PC-3 (cell line): Measurements from ENCODE around the gene UNC5B.

ENCODE experiments used
- EZH2 ChIP-seq: fragments of 300-600 bp; sonication (generic); IDR thresholded peaks from one replicate; pipeline ENCODE4 v1.6.1; 2017; ENCODE audit warnings: antibody characterized with exemption, mild to moderate bottlenecking, low read length; ENCODE audit not compliant: unreplicated experiment
- TF ChIP-seq, protein P1 (sequence below): fragments of 300-600 bp; sonication (generic); conservative IDR thresholded peaks from 2 replicates; pipeline ENCODE4 v1.5.1; 2017; ENCODE audit warnings: antibody characterized with exemption, low read depth, mild to moderate bottlenecking, low read length

DNA sequence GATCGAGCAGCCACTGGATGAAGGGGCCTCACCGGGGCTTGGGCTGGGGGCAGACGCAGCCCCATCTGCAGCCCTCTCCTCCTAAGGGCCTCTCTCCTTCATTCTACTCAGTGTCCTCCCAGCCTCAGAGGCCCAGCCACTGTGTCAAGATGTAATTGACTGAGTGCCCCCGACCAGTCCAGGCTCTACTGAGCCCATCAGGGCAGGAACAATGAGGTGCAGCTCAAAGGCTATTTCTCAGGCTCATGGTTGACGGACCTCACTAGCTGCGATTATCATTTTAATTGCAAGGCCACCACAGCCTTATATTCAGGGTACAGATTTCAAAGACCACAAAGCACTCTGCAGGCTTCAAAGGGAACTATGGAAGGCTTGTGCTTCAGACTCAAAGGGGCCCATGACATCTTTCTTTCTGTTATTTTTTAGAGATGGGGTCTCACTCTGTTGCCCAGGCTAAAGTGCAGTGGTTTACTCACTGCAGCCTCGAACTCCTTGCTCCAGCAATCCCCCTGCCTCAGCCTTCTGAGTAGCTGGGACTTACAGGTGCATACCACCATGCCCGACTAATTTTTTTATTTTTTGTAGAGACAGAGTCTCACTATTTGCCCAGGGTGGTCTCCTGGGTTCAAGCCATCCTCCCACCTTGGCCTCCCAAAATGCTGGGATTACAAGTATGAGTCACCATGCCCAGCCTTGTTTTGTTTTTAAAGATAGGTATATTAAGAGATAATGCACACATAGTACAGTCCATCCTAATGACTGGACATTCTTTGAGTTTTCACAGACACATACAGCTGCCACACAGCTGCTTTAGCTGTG lies 130.4 kb downstream of the UNC5B start:
- TF ChIP-seq EZH2, result no peak
- TF ChIP-seq, protein P1, sequence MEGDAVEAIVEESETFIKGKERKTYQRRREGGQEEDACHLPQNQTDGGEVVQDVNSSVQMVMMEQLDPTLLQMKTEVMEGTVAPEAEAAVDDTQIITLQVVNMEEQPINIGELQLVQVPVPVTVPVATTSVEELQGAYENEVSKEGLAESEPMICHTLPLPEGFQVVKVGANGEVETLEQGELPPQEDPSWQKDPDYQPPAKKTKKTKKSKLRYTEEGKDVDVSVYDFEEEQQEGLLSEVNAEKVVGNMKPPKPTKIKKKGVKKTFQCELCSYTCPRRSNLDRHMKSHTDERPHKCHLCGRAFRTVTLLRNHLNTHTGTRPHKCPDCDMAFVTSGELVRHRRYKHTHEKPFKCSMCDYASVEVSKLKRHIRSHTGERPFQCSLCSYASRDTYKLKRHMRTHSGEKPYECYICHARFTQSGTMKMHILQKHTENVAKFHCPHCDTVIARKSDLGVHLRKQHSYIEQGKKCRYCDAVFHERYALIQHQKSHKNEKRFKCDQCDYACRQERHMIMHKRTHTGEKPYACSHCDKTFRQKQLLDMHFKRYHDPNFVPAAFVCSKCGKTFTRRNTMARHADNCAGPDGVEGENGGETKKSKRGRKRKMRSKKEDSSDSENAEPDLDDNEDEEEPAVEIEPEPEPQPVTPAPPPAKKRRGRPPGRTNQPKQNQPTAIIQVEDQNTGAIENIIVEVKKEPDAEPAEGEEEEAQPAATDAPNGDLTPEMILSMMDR, result no peak
